WERI-Rb-1 (cell line): ENCODE results near the gene ALCAM.

Source experiments
- DNase-seq: peaks from one replicate; pipeline ENCODE4 v3.0.0-alpha.2; 2020
- H3K27ac ChIP-seq: fragments of 250-450 bp; sonication (Bioruptor Pico); 2 replicates; pipeline ENCODE4 v1.5.1; 2020; ENCODE audit warnings: mild to moderate bottlenecking, moderate library complexity
- H3K27me3 ChIP-seq: fragments of 250-450 bp; sonication (Bioruptor Pico); 2 replicates; pipeline ENCODE4 v1.5.1; 2021; ENCODE audit warnings: mild to moderate bottlenecking, low read depth, moderate library complexity; ENCODE audit not compliant: insufficient read depth, severe bottlenecking
- H3K36me3 ChIP-seq: fragments of 250-450 bp; sonication (Bioruptor Pico); 2 replicates; pipeline ENCODE4 v1.5.1; 2020; ENCODE audit warnings: mild to moderate bottlenecking, moderate library complexity
- H3K4me3 ChIP-seq: 2 replicates; pipeline ENCODE4 v1.5.1; 2011; ENCODE audit warnings: low read depth, mild to moderate bottlenecking, control low read depth, low read length
- H3K9me3 ChIP-seq: fragments of 250-450 bp; sonication (Bioruptor Pico); 2 replicates; pipeline ENCODE4 v1.5.1; 2021; ENCODE audit warnings: mild to moderate bottlenecking, moderate library complexity; ENCODE audit not compliant: severe bottlenecking
- CTCF ChIP-seq: IDR thresholded peaks from 2 replicates; pipeline ENCODE4 v1.5.1; 2011; ENCODE audit warnings: low read depth, mild to moderate bottlenecking, control low read depth, inconsistent platforms, low read length

ALCAM gene

GRCh38 chr3:105345156-105345555, 21.6 kb upstream of the ALCAM start:
- Histone ChIP-seq H3K9me3 (no peaks in the 10 kb centered on the region), H3K4me3 (no peak overlapping the region), H3K27ac (no peak overlapping the region), H3K27me3 (no peaks in the 10 kb centered on the region), H3K36me3 (no peaks in the 10 kb centered on the region)
- no peak for TF ChIP-seq CTCF
- DNase-seq, result no peak

DNA sequence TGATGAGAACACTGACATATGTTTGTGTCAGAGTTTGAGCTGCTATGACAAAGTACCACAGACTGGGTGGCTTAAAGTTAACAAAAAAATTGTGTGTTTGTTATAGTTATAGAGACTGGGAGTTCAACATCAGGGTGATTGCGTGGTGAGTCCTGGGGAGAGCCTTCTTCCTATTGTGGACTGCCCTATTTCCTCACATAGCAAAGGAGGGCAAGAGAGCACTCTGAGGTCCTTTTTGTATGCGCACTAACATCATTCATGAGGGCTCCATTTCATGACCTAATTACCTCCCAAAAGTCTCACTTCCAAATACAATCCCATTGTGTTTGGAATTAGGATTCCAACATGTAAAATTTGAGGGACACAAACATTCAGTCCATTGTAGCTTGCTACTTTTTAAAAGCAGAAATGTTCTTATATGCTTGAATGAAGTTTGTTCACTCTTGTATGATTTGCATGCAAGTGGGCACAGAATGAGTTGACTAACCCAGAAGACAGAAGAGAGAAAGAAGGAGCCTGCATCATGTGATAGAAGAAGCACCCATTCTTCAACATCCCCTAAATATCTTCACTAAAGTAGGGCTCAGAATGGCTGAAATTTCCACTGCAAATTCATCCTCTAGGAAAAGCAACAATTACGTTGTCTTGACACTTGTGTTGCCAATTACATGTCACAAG, 18.9 kb upstream of the ALCAM start:
- no peak for TF ChIP-seq CTCF
- Histone ChIP-seq H3K4me3 (no peak overlapping the region), H3K36me3 (no peaks in the 10 kb centered on the region), H3K27ac (no peak overlapping the region), H3K9me3 (no peaks in the 10 kb centered on the region), H3K27me3 (no peaks in the 10 kb centered on the region)
- DNase-seq, result no peak

GRCh38 chr3:105348307-105348706, 18.4 kb upstream of the ALCAM start:
- Histone ChIP-seq H3K4me3 (no peak overlapping the region), H3K27me3 (no peaks in the 10 kb centered on the region), H3K9me3 (no peaks in the 10 kb centered on the region), H3K36me3 (no peaks in the 10 kb centered on the region), H3K27ac (no peak overlapping the region)
- TF ChIP-seq CTCF, result no peak
- no peak for DNase-seq

- TF ChIP-seq CTCF, result no peak
- DNase-seq, result no peak
- Histone ChIP-seq H3K36me3 (no peaks in the 10 kb centered on the region), H3K9me3 (no peaks in the 10 kb centered on the region), H3K27ac (no peak overlapping the region), H3K4me3 (no peak overlapping the region), H3K27me3 (no peaks in the 10 kb centered on the region)
Measured at GRCh38 chr3:105349684-105350387, 16.9 kb upstream of the ALCAM start.

DNA sequence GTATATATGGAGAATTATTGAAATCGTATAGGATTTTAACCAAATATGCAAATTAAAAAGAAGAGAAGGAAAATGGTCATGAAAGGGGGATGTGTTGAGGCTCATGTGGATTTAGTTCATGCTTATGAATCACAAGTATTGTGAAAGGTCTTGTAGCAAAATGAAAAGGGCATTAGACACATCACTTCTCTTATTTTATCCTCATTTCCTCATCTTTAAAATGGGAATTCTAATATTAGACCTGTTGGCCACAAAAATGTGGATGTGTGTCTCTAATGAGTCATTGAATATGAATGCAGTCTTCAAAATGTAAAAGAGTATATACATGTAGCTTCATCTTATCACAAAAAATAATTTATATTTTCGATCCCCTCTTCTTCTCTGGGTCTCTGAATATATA, 14.9 kb upstream of the ALCAM start:
- Histone ChIP-seq H3K27ac (no peak overlapping the region), H3K9me3 (no peaks in the 10 kb centered on the region), H3K36me3 (no peaks in the 10 kb centered on the region), H3K4me3 (no peak overlapping the region), H3K27me3 (no peaks in the 10 kb centered on the region)
- DNase-seq, result no peak
- TF ChIP-seq CTCF, result no peak
